PFSK-1 (cell line): Measurements from ENCODE around the gene HOXC4.

ENCODE experiments used
- FOXP2 ChIP-seq: optimal IDR thresholded peaks from 2 replicates; pipeline ENCODE3; 2011; ENCODE audit warnings: borderline replicate concordance, control low read depth, inconsistent platforms; ENCODE audit not compliant: insufficient read depth; ENCODE audit errors: extremely low read length, extremely low read depth
- POLR2AphosphoS5 ChIP-seq: IDR thresholded peaks from 2 replicates; pipeline ENCODE4 v1.6.1; 2012; ENCODE audit warnings: low read depth, mild to moderate bottlenecking, control low read depth, low read length, moderate library complexity
- SIN3A ChIP-seq: IDR thresholded peaks from 2 replicates; pipeline ENCODE4 v1.6.1; 2012; ENCODE audit warnings: mild to moderate bottlenecking, low read length, moderate library complexity, borderline replicate concordance; ENCODE audit not compliant: insufficient read depth
- TAF1 ChIP-seq: IDR thresholded peaks from 2 replicates; pipeline ENCODE4 v1.6.1; 2012; ENCODE audit warnings: low read length, control low read depth, borderline replicate concordance; ENCODE audit not compliant: insufficient read depth

DNA sequence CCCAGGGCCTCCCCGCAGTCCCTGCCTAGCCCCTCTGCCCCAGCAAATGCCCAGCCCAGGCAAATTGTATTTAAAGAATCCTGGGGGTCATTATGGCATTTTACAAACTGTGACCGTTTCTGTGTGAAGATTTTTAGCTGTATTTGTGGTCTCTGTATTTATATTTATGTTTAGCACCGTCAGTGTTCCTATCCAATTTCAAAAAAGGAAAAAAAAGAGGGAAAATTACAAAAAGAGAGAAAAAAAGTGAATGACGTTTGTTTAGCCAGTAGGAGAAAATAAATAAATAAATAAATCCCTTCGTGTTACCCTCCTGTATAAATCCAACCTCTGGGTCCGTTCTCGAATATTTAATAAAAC is 23.2 kb upstream of the HOXC4 start:
- TF ChIP-seq POLR2AphosphoS5 (no peak), TAF1 (no peak), SIN3A (no peak), FOXP2 (no peak)
